ACC112 (cell line): Measurements from ENCODE around the gene ITPR1.

Experiments used
- H2AFZ ChIP-seq: fragments of 200-600 bp; sonication (generic); one replicate; pipeline ENCODE4 v1.6.0; 2017; ENCODE audit warnings: antibody characterized with exemption, low read length; ENCODE audit not compliant: unreplicated experiment
- H3K27ac ChIP-seq: fragments of 200-600 bp; sonication (generic); 2 replicates; pipeline ENCODE4 v1.5.1; 2014; ENCODE audit warnings: low read depth, mild to moderate bottlenecking, antibody characterized with exemption, low read length, moderate library complexity
- H3K27me3 ChIP-seq: fragments of 200-600 bp; sonication (generic); 2 replicates; pipeline ENCODE4 v1.6.1; 2014; ENCODE audit warnings: mild to moderate bottlenecking, antibody characterized with exemption, low read length, moderate library complexity, mixed read lengths; ENCODE audit not compliant: insufficient read depth
- H3K36me3 ChIP-seq: fragments of 200-600 bp; sonication (generic); 2 replicates; pipeline ENCODE4 v1.6.1; 2016; ENCODE audit warnings: mild to moderate bottlenecking, antibody characterized with exemption, low read length, moderate library complexity, mixed read lengths; ENCODE audit not compliant: insufficient read depth
- H3K4me1 ChIP-seq: fragments of 200-600 bp; sonication (generic); one replicate; pipeline ENCODE4 v1.6.1; 2016; ENCODE audit warnings: low read length, mixed read lengths; ENCODE audit not compliant: insufficient read depth, unreplicated experiment, control insufficient read depth
- H3K4me3 ChIP-seq: fragments of 200-600 bp; sonication (generic); 2 replicates; pipeline ENCODE4 v1.5.1; 2014; ENCODE audit warnings: mild to moderate bottlenecking, low read depth, low read length
- H3K79me2 ChIP-seq: fragments of 200-600 bp; sonication (generic); one replicate; pipeline ENCODE4 v1.6.0; 2016; ENCODE audit warnings: low read length; ENCODE audit not compliant: control insufficient read depth, unreplicated experiment, insufficient read depth

The ITPR1 gene

GRCh38 chr3:4623421-4623999, 130.4 kb downstream of the ITPR1 start:
- no peaks in the 10 kb centered on the region for H3K79me2 ChIP-seq
- no peaks in the 10 kb centered on the region for H3K4me1 ChIP-seq
- H3K27ac ChIP-seq = no peak overlapping the region
- H3K4me3 ChIP-seq = no peak overlapping the region
- no peak overlapping the region for H2AFZ ChIP-seq
- no peaks in the 10 kb centered on the region for H3K27me3 ChIP-seq
- H3K36me3 ChIP-seq = no peaks in the 10 kb centered on the region

- Histone ChIP-seq H3K27me3 (no peaks in the 10 kb centered on the region), H3K79me2 (no peaks in the 10 kb centered on the region), H2AFZ (no peak overlapping the region), H3K36me3 (no peaks in the 10 kb centered on the region), H3K27ac (no peak overlapping the region), H3K4me1 (no peaks in the 10 kb centered on the region), H3K4me3 (no peak overlapping the region)
These were observed 134.7 kb downstream of the ITPR1 start for GRCh38 chr3:4627651-4628375.

- Histone ChIP-seq H3K4me3 (no peak overlapping the region), H3K27me3 (no peaks in the 10 kb centered on the region), H3K36me3 (no peaks in the 10 kb centered on the region), H3K79me2 (no peaks in the 10 kb centered on the region), H2AFZ (no peak overlapping the region), H3K4me1 (no peaks in the 10 kb centered on the region), H3K27ac (no peak overlapping the region)
These were observed 136.2 kb downstream of the ITPR1 start for GRCh38 chr3:4629095-4630007.

GRCh38 chr3:4633078-4634004, 140.2 kb downstream of the ITPR1 start:
- Histone ChIP-seq H3K79me2 (no peaks in the 10 kb centered on the region), H2AFZ (no peak overlapping the region), H3K36me3 (no peaks in the 10 kb centered on the region), H3K4me3 (no peak overlapping the region), H3K4me1 (no peaks in the 10 kb centered on the region), H3K27me3 (no peaks in the 10 kb centered on the region), H3K27ac (no peak overlapping the region)

GRCh38 chr3:4634894-4635293, 141.7 kb downstream of the ITPR1 start:
- Histone ChIP-seq H3K79me2 (no peaks in the 10 kb centered on the region), H3K4me3 (no peak overlapping the region), H3K4me1 (no peaks in the 10 kb centered on the region), H3K36me3 (no peaks in the 10 kb centered on the region), H3K27me3 (no peaks in the 10 kb centered on the region), H3K27ac (no peak overlapping the region), H2AFZ (no peak overlapping the region)

GRCh38 chr3:4637265-4637664, 144.1 kb downstream of the ITPR1 start:
- Histone ChIP-seq H3K4me1 (no peaks in the 10 kb centered on the region), H3K36me3 (no peaks in the 10 kb centered on the region), H3K27me3 (no peaks in the 10 kb centered on the region)

GRCh38 chr3:4641863-4642563, 148.9 kb downstream of the ITPR1 start:
- Histone ChIP-seq H2AFZ (no peak overlapping the region), H3K79me2 (no peaks in the 10 kb centered on the region), H3K36me3 (0 out of 2 replicates have a peak, but pooled peaks cover under 1% of the 10 kb centered on the region)

More at GRCh38 chr3:4637265-4637664, 144.1 kb downstream of the ITPR1 start:
- Histone ChIP-seq H2AFZ (no peak overlapping the region), H3K27ac (no peak overlapping the region), H3K79me2 (no peaks in the 10 kb centered on the region), H3K4me3 (no peak overlapping the region)

GRCh38 chr3:4642611-4643010, 149.5 kb downstream of the ITPR1 start:
- no peak overlapping the region for H3K27ac ChIP-seq
- H3K79me2 ChIP-seq = no peaks in the 10 kb centered on the region
- H3K4me1 ChIP-seq = no peaks in the 10 kb centered on the region
- H2AFZ ChIP-seq = no peak overlapping the region
- 0 out of 2 replicates have a peak, but pooled peaks cover 4% of the 10 kb centered on the region for H3K36me3 ChIP-seq
- no peak overlapping the region for H3K4me3 ChIP-seq
- no peaks in the 10 kb centered on the region for H3K27me3 ChIP-seq

More at GRCh38 chr3:4641863-4642563, 148.9 kb downstream of the ITPR1 start:
- no peak overlapping the region for H3K4me3 ChIP-seq
- H3K27me3 ChIP-seq = no peaks in the 10 kb centered on the region
- no peaks in the 10 kb centered on the region for H3K4me1 ChIP-seq
- H3K27ac ChIP-seq = no peak overlapping the region

- Histone ChIP-seq H3K27me3 (no peaks in the 10 kb centered on the region), H3K4me1 (no peaks in the 10 kb centered on the region), H3K4me3 (no peak overlapping the region), H3K36me3 (0 out of 2 replicates have a peak, but pooled peaks cover 4% of the 10 kb centered on the region), H3K79me2 (no peaks in the 10 kb centered on the region), H3K27ac (no peak overlapping the region), H2AFZ (no peak overlapping the region)
These were observed 150.9 kb downstream of the ITPR1 start for GRCh38 chr3:4643904-4644547.
